K562 (cell line): ENCODE data around the gene DDAH2. TPM values are rescaled to one million over a fixed set of nuclear protein-coding genes. Genes with fewer than 3 reads are reported as not detected.

Experiments used
- AFF1 ChIP-seq, 2 experiments: fragments of 450-650 bp; IDR thresholded peaks; 2 replicates each; pipeline ENCODE4 v1.6.1; 2018; ENCODE audit warnings: mild to moderate bottlenecking in 2 of 2, low read depth in 1 of 2; ENCODE audit not compliant: partially characterized antibody in 2 of 2
- ATF6 ChIP-seq: sonication (generic); formaldehyde crosslinking; IDR thresholded peaks from 2 replicates; pipeline ENCODE4 v1.4.0; 2020; ENCODE audit warnings: mild to moderate bottlenecking, missing genetic modification reagents
- BRD4 ChIP-seq: fragments of 200-600 bp; sonication (generic); IDR thresholded peaks from 2 replicates; pipeline ENCODE4 v1.6.1; 2017; ENCODE audit warnings: inconsistent platforms
- CHD4 ChIP-seq: fragments of 200-600 bp; sonication (generic); IDR thresholded peaks from 3 replicates; pipeline ENCODE4 v1.6.1; 2012; ENCODE audit warnings: low read depth, mild to moderate bottlenecking, mixed read lengths, low read length, inconsistent platforms; ENCODE audit not compliant: insufficient read depth, insufficient replicate concordance, poor library complexity, severe bottlenecking
- CXXC5 ChIP-seq: fragments of 250-450 bp; sonication (Bioruptor Pico); IDR thresholded peaks from 2 replicates; pipeline ENCODE4 v1.8.0; 2022; ENCODE audit warnings: inconsistent platforms, mild to moderate bottlenecking, moderate library complexity
- E2F4 ChIP-seq: sonication (generic); formaldehyde crosslinking; IDR thresholded peaks from 2 replicates; pipeline ENCODE4 v1.8.0; 2022; ENCODE audit warnings: mild to moderate bottlenecking, low read depth, missing genetic modification reagents
- ESRRB ChIP-seq: fragments of 250-450 bp; sonication (Bioruptor Pico); IDR thresholded peaks from 2 replicates; pipeline ENCODE4 v1.5.0; 2020; ENCODE audit warnings: mild to moderate bottlenecking, moderate library complexity, borderline replicate concordance
- FUS ChIP-seq: fragments of 200-400 bp; formaldehyde crosslinking; optimal IDR thresholded peaks from 2 replicates; pipeline ENCODE3; 2017; ENCODE audit warnings: low read depth, low read length
- HIVEP1 ChIP-seq: fragments of 250-450 bp; sonication (Bioruptor Pico); IDR thresholded peaks from 2 replicates; pipeline ENCODE4 v1.4.0; 2020; ENCODE audit warnings: mild to moderate bottlenecking
- NBN ChIP-seq: fragments of 450-650 bp; IDR thresholded peaks from 2 replicates; pipeline ENCODE4 v1.6.1; 2016; ENCODE audit warnings: low read depth, mild to moderate bottlenecking
- RBM15 ChIP-seq: fragments of 200-400 bp; formaldehyde crosslinking; IDR thresholded peaks from 2 replicates; pipeline ENCODE4 v1.6.1; 2018; ENCODE audit warnings: mild to moderate bottlenecking, low read length, moderate library complexity; ENCODE audit not compliant: insufficient read depth
- YY1 ChIP-seq, 3 experiments: IDR thresholded peaks; 2 replicates each; pipeline ENCODE4 v1.6.1; 2011; ENCODE audit warnings: low read length in 2 of 3, mild to moderate bottlenecking in 2 of 3, moderate library complexity in 2 of 3, borderline replicate concordance in 1 of 3, control low read depth in 1 of 3, low read depth in 1 of 3; ENCODE audit not compliant: insufficient read depth in 3 of 3, insufficient replicate concordance in 2 of 3, control insufficient read depth in 1 of 3, insufficient read length in 1 of 3; ENCODE audit errors: extremely low read depth in 1 of 3
- ZHX1 ChIP-seq: fragments of 150-350 bp; conservative IDR thresholded peaks from 2 replicates; pipeline ENCODE4 v1.6.1; 2014; ENCODE audit warnings: low read length
- ZNF76 ChIP-seq: fragments of 250-450 bp; sonication (Bioruptor Pico); IDR thresholded peaks from 2 replicates; pipeline ENCODE4 v1.4.0; 2020; ENCODE audit warnings: mild to moderate bottlenecking, moderate library complexity, borderline replicate concordance
- polyA plus RNA-seq, 8 experiments: library from polyadenylated mRNA; depleted of rRNA in 4 of 8; stranded (reverse) in 5 of 8; unstranded in 3 of 8; fragments of >200 nt; fragmentation: Nextera tagmentation in 2 of 8; fragmentation: Illumina TruSeq in 1 of 8; extraction: Ambion mirVana in 2 of 8; extraction: Trizol in 1 of 8; gene quantifications; 2 replicates each; pipeline versions ENCODE4 v1.2.1 to v1.2.3, GENCODE V29; 2011 to 2014; ENCODE audit warnings: inconsistent platforms in 1 of 8, missing spikeins in 1 of 8
- total RNA-seq, 7 experiments: library from RNA; depleted of rRNA in 6 of 7; stranded (reverse); fragments of >200 nt in 6 of 7; fragmentation: Illumina TruSeq in 2 of 7; extraction: Trizol in 2 of 7; gene quantifications; 2 replicates each; pipeline versions ENCODE4 v1.2.1 to v1.2.3, GENCODE V29; 2011 to 2021; ENCODE audit warnings: low replicate concordance in 1 of 7

Gene DDAH2
- total and polyA plus RNA-seq, 9 of the 15 experiments (the other 6 are each of a cell fraction or from before 2014, with no cell fraction given): 1.8 to 45.4 (median 21.4) TPM

- peak; percentile 60 to 71 for TF ChIP-seq AFF1 (IDR thresholded peaks at IDR 0.05; ENCODE audit: low read depth in 1 of 2, partially characterized antibody in 2 of 2)
- TF ChIP-seq FUS: no peak
- no peak for TF ChIP-seq RBM15
- TF ChIP-seq E2F4 (CRISPR knock-in tag): peak; percentile 83
- peak; percentile 94 for TF ChIP-seq ATF6
- no peak for TF ChIP-seq CHD4
- TF ChIP-seq ZNF76 (CRISPR knock-in tag): 0 out of 2 replicates have a peak, but pooled peaks have one; percentile 26
- peak; percentile 85 for TF ChIP-seq BRD4
- no peak for TF ChIP-seq NBN
- peak; percentile 40; the same call in 1 of the 2 replicates for TF ChIP-seq ZHX1
- peak; percentile 53; the same call in 1 of the 2 replicates for TF ChIP-seq ESRRB (CRISPR knock-in tag)
- TF ChIP-seq HIVEP1 (CRISPR knock-in tag): peak; percentile 92
- TF ChIP-seq YY1 (IDR thresholded peaks at IDR 0.05; ENCODE audit: borderline replicate concordance in 1 of 3, control insufficient read depth in 1 of 3, extremely low read depth in 1 of 3, insufficient read depth in 3 of 3, insufficient read length in 1 of 3, insufficient replicate concordance in 2 of 3, low read depth in 1 of 3, low read length in 2 of 3): peak in 1 of 3 experiments; percentile 75
- TF ChIP-seq CXXC5 (CRISPR knock-in tag): peak; percentile 48
Observed at GRCh38 chr6:31736021-31736767, 7.1 kb upstream of the DDAH2 start, which contains the start of gene CLIC1 (continued).
